Astrocyte of the spinal cord (primary cell): Measurements from ENCODE around the gene PRRX1.

Source experiments
- DNase-seq: peaks from one replicate; pipeline ENCODE4 v3.0.0; 2011; ENCODE audit warnings: low read depth, low spot score
- H3K4me3 ChIP-seq: 2 replicates; pipeline ENCODE4 v1.5.1; 2011; ENCODE audit warnings: low read depth, mild to moderate bottlenecking, low read length, moderate library complexity
- CTCF ChIP-seq: IDR thresholded peaks from 2 replicates; pipeline ENCODE4 v1.5.1; 2012; ENCODE audit warnings: low read depth, mild to moderate bottlenecking, low read length, inconsistent platforms
- in situ Hi-C: cut with HindIII; loops from 2 replicates; pipeline ENCODE4 v1.10.0; 2017; ENCODE audit warnings: low sequenced_read_pairs

Gene PRRX1

DNA sequence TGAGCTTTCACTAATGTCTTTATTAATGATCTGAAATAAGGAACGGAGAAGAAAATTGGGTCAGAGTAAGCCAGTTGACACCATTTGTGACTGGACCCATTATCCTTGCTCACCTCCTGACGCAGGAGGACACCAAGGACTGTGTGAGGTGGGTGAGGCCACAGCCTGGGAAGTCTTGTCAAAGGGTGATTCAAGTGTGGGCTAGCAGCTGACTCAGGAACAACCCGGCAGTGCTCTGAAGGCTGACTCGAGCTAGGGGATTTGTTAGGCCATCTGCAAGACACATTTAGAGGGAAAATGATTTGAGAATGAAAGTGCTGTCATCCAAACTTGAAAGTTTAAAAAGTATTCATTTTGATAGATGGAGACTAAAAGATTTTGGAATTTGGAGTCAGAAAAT, 21.2 kb downstream of the PRRX1 start:
- in situ Hi-C loops, result no loop called here
- no peak overlapping the region for H3K4me3 ChIP-seq
- TF ChIP-seq CTCF, result no peak
- peak; percentile 74 for DNase-seq

DNA sequence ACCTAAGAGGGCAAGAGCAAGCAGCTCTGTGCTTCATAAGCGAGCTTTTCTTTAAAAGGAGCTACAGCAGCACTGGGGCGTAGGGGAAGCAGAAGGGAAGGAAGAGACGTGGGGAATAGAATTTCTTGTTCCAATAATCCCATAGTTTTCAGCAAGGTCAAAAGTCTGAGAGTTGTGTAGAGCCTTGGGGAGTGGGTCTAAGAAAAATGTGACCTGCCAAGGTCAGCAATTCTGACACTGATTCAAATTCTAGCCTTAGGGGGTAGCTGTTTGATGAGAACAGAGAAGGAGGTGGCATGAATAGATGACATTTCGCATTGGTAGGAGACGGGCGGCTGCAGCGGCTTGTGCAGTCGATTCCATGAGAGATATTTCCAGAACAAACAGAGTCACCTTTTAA, 22.4 kb downstream of the PRRX1 start:
- DNase-seq, result no peak
- in situ Hi-C loops, result no loop called here
- TF ChIP-seq CTCF, result no peak
- no peak overlapping the region for H3K4me3 ChIP-seq

DNA sequence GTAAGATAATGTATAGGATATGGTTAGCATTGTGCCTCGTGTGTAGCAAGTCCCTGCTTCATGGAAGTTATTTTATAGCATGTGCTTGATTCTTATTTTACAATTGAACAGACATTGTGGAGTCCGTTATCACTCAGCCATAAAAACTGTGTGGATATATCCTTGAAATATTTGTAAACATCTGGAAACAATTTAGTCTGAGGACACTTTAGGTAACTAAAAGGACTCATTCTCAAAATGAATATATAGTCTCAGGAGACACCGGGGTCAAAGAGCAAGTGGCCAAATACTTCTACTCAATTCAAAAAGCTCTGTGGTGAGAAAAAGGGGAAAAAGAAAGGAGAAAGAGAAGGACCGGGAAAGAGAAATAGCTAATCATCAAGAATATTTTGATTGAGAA, 23.7 kb downstream of the PRRX1 start:
- in situ Hi-C loops, result no loop called here
- H3K4me3 ChIP-seq, result no peak overlapping the region
- DNase-seq, result no peak
- TF ChIP-seq CTCF, result no peak

DNA sequence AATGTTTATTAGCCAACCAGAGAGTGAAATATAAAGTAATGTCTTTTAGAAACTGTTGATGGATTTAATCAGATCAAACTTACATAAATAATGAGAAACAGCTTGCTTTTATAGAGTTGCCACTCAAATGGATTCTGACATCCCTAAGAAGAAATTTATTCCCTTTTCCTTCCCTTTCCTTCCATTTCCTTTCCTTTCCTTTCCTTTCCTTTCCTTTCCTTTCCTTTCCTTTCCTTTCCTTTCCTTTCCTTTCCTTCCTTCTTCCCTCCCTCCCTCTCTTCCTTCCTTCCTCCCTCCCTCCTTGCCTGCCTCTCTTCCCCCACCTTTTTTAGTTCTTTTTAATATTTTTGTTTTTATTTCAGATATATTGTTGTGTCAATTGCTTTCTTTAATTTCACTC, 27.3 kb downstream of the PRRX1 start:
- no peak for DNase-seq
- in situ Hi-C loops, result no loop called here
- no peak for TF ChIP-seq CTCF
- H3K4me3 ChIP-seq, result no peak overlapping the region

DNA sequence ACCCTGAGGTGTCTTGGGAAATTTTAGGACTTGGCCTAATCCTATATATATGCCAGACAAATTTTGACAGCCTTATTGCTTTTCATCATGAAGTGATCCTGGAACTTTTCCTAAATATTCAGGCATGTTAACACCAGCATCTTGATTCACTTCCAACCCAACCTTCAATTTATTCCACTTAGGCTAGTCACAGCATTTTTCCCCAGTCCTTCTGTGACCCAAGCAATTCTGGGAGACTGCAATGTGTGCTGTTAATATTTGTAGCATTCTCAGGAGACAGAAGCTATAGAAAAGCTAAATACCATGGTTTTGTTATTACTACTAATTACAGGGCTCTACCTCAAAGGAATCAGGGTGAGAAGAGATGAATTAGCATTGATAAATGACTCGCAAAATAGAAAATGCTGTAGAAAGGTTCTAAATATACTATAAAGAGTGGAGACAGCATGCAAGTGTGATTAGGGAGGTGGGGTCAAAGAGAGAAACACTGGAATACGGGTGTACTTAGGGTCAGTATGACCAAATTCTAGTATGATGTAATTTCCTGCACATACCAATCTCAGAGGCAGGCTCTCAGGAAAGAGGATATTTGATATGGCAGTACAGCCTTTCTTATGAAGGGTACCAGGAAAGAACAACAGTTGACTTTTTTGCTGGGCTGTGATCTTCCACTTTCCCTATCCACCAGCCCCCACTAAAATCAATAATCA, 29.1 kb downstream of the PRRX1 start:
- in situ Hi-C loops, result no loop called here
- no peak for TF ChIP-seq CTCF
- no peak overlapping the region for H3K4me3 ChIP-seq
- DNase-seq, result peak; percentile 82

- DNase-seq, result no peak
- in situ Hi-C loops, result no loop called here
- no peak overlapping the region for H3K4me3 ChIP-seq
- no peak for TF ChIP-seq CTCF
Measured at GRCh38 chr1:170694172-170694926, 30.4 kb downstream of the PRRX1 start.
